ENCODE results near the gene F12.
"Not testable (repeated sequence)": the region's sequence is repeated elsewhere in the genome, so short reads cannot be mapped to it uniquely, and the experiment has no call there.

The F12 gene

DNA sequence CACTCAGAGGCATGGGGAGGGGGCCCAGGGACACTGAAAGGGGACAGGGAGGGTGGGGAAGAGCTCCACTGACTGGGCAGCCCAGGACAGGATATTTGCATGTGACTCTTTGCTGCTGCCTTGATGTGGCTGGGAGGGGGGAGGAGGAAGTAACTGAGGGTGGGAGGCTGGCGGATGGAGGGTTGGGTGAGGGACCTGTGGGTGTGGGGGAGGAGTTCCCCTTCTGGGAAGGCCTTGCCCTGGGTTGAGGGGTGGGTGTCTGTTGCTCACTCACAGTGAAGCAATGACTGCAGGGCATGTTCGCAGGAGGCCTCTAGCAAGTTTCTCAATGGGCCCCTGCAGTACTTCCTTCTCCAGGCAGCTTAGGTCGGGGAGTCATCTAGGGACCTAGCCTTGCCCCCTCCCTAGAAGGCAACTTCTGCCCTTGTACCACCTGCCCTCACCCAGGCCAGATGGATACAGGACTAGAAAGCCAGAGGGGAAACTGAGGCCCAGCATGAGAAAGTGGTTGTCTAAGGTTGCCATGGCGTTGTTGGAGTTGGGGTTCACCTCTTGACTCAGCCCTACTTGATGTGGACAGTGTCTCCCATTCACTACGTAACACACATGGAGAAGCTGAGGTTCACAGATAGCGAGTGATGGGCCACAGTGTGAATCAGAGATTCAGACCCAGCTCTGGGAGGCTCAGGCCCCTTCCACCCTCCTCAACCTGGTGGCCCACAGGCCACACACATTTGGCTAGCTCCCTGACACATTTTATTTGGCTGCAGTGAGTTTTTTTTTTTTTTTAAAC, 20.1 kb upstream of the F12 start:
- FAIRE-seq (peak; percentile 94), DNase-seq (ENCODE audit: insufficient read length) (no peak)
- no peak for TF ChIP-seq TAF1 (IDR thresholded peaks at IDR 0.05; ENCODE audit: borderline replicate concordance, low read depth, low read length)
- peak; percentile 20; the same call in 1 of the 2 replicates for TF ChIP-seq POLR2AphosphoS5 (IDR thresholded peaks at IDR 0.05; ENCODE audit: low read depth, low read length)

DNA sequence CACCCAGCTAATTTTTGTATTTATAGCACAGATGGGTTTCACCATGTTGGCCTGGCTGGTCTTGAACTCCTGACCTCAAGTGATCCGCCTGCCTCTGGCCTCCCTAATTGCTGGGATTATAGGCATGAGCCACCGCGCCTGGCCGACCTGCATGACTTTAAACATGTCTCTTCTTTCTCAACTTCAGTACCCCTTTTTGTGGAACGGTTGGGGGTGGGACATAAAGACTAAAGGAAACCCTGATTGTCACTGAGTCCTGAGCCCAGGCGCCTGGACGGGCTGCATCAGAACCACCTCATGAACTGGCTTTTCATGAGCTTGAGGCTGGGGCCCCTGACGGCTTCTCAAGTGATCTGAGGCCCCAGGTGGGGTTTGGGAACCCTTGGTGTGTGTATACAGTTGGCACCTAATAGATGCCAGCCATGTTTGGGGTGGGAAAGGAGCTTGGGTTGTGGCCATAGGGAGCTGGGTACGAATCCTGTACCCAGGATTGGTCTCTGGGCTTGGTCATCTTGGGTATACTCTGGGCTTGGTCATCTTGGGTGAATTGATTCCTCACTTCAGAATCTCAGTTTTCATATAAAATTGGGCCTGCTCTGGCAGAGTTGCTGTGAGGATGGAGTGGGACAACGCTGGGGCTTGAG, 19.3 kb upstream of the F12 start:
- DNase-seq (ENCODE audit: insufficient read length), result no peak
- TF ChIP-seq TAF1 (IDR thresholded peaks at IDR 0.05; ENCODE audit: borderline replicate concordance, low read depth, low read length) (no peak), POLR2AphosphoS5 (IDR thresholded peaks at IDR 0.05; ENCODE audit: low read depth, low read length) (no peak), POLR2A (IDR thresholded peaks at IDR 0.05; ENCODE audit: low read depth, low read length) (no peak)
- no peak for FAIRE-seq

DNA sequence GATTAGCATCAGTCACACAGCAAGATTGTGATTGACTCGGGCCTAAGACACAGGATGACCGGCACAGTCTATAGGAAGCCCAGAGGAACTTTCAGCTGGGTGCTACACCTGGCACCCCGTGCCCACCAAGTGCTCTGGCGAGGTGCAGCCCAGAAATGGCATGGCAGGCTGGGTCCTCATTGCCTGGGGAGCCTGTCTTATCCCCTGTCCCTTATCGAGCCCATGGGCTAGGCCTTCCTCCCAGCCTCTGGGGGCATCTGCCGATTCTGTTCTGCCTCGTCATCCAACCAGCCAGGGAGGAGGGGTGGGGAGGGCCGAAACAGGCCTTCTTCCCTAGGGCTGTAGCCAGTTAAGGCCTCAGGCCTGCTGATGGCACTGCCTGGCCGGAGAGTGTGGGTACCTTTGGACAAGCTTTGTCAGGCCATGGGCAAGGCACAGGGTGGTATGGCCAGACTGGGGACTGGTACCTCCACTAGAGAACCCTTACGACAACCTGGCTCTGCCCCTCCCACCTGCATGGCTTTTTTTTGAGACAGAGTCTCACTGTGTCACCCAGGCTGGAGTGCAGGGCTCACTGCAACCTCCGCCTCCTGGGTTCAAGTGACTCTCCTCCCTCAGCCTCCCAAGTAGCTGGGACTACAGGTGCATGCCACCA, 18.7 kb upstream of the F12 start:
- DNase-seq (ENCODE audit: insufficient read length), result no peak
- peak; percentile 22; the same call in 1 of the 2 replicates for TF ChIP-seq POLR2A (IDR thresholded peaks at IDR 0.05; ENCODE audit: low read depth, low read length)
- TF ChIP-seq POLR2AphosphoS5 (IDR thresholded peaks at IDR 0.05; ENCODE audit: low read depth, low read length), result no peak; the same call in 1 of the 2 replicates
- TF ChIP-seq TAF1 (IDR thresholded peaks at IDR 0.05; ENCODE audit: borderline replicate concordance, low read depth, low read length), result no peak
- FAIRE-seq, result peak; percentile 27

DNA sequence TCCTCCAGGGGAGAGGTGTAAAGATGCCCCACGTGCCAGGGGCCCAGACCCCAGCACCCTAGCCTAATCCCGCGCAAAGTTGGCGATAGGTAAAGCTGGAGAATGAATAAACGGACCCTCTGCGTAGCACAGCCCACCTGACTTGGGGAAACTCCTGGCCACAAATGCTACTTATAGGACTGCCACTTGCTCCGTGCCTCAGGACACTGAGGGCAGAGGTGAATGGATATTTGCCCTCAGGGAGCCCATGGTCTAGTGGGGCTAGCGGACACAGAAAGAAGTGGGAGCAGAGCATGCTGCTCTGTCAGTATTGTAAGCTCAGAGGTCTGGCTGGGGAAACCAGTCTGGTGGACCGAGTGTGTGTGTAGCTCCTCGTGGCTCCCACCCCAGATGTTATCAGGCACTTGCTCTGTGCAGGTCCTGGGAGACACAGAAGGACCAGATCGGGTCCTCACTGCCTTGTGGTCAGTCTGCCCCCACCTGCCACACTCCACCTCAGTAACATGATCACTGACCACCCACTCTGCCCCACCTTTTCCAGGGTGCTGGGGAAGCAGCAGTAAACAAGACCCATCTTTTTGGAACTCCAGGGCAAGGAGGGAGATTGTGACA, 18.0 kb upstream of the F12 start:
- no peak for FAIRE-seq
- DNase-seq (ENCODE audit: insufficient read length), result no peak
- TF ChIP-seq POLR2AphosphoS5 (IDR thresholded peaks at IDR 0.05; ENCODE audit: low read depth, low read length), result no peak; the same call in 1 of the 2 replicates
- TF ChIP-seq TAF1 (IDR thresholded peaks at IDR 0.05; ENCODE audit: borderline replicate concordance, low read depth, low read length), result no peak
- TF ChIP-seq POLR2A (IDR thresholded peaks at IDR 0.05; ENCODE audit: low read depth, low read length), result no peak

DNA sequence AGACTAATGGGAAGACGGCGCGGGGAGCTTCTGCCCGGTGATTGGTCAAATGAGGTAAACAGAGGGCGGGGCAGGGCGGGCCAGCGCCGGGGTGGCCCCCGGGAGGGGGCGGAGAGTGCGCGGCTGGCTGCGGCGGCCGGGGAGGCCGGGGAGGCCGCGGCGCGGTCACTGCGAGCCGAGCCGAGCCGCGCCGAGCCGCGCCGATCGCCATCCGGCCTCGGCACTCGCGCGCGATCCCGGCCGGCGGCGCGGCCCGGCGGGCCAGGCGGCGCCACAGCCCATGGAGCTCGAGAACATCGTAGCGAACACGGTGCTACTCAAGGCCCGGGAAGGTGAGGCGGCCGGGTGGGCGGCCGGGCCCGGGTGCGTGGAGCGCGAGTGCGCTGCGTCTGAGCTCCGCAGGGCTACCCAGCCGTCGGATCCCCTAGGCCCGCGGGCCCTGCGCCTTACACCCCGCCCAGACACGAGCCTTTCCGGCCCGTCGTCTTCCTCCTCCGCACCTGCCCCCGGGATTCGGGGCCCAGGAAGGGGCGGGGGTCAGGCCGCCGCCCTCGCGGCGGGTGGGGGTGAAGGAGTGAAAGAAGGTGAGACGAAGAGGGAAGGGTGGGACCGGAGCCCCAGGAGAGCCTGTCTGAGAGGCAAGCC, 17.3 kb upstream of the F12 start, which contains the start of gene GRK6:
GRK6 (plus strand) TSS at position 111 of the 645 bp plus-strand sequence; CDS start at position 281, 170 bp downstream.
- DNase-seq (ENCODE audit: insufficient read length) (no peak), FAIRE-seq (peak; percentile 74)
- TF ChIP-seq POLR2AphosphoS5 (IDR thresholded peaks at IDR 0.05; ENCODE audit: low read depth, low read length) (no peak), POLR2A (IDR thresholded peaks at IDR 0.05; ENCODE audit: low read depth, low read length) (peak; percentile 75), TAF1 (IDR thresholded peaks at IDR 0.05; ENCODE audit: borderline replicate concordance, low read depth, low read length) (peak; percentile 24; the same call in 1 of the 2 replicates)

DNA sequence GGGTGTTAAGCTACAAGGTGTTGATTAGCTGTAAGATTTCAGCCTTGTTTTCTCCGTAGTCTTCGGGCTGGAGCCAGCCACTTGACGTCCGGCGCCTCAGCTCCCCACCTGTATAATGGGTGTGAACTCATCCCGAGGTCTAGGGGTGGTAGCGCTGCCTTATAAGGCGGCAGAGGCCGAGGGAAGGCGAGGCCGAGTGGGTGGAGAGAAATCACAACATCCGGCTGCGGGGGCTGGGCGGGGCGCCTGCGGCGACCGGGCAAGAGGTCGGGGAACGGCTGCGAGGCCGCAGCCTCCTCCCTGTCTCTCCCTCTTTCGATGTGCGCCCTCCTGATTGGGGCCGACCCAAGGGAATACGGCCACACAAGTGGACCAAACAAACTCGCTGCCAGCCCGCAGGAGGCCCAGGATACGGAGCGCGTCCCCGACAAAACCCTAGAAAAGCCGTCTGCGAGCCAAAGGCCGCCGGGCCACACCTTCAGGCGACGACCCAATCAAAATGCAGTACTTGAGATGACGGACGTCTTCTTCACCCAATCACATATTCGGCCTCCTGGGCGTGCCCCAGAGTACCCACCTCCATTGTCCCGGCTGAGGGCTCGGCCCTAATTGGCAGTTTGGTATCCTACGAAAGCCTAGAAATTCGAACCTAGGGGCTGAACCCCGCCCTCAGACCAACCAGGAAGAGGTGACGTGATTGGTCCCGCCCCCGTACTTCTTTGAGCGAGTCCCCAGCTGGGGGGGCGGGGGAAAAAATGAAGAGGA, 16.6 kb upstream of the F12 start:
- DNase-seq (ENCODE audit: insufficient read length) (peak; percentile 95), FAIRE-seq (peak; percentile 94)
- peak; percentile 94 for TF ChIP-seq POLR2A (IDR thresholded peaks at IDR 0.05; ENCODE audit: low read depth, low read length)
- TF ChIP-seq TAF1 (IDR thresholded peaks at IDR 0.05; ENCODE audit: borderline replicate concordance, low read depth, low read length), result peak; percentile 67; the same call in 1 of the 2 replicates
- TF ChIP-seq POLR2AphosphoS5 (IDR thresholded peaks at IDR 0.05; ENCODE audit: low read depth, low read length), result peak; percentile 53

DNA sequence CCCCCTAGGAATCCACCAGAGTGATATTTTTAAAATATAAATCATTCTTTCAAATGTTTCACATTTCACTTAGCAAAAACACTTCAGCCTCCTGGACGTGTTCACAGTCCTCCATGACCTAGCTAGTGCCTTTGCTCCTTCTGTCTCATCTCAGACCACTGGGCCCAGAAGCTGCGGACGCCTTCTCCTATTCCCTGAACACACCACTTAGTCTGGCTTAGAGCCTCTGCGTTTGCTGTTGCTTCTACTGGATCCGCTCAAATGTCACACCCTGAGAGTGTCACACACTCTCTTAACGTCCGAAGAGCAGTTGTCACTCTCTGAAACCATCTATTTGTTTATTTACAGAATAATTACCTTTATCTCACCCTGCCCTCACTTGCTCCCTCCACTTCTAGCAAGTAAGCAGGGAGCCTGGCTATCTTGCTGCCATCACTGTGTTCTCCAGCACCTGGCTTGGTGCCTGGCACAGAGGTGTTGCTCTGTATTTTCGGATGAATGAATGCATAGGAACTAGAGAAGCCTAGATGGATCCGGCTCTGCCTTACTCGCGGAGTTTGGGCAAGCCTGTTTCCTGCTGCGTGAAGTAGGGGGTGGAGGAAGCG, 15.9 kb upstream of the F12 start:
- FAIRE-seq (no peak), DNase-seq (ENCODE audit: insufficient read length) (no peak)
- TF ChIP-seq POLR2AphosphoS5 (IDR thresholded peaks at IDR 0.05; ENCODE audit: low read depth, low read length) (no peak), POLR2A (IDR thresholded peaks at IDR 0.05; ENCODE audit: low read depth, low read length) (no peak), TAF1 (IDR thresholded peaks at IDR 0.05; ENCODE audit: borderline replicate concordance, low read depth, low read length) (no peak)

DNA sequence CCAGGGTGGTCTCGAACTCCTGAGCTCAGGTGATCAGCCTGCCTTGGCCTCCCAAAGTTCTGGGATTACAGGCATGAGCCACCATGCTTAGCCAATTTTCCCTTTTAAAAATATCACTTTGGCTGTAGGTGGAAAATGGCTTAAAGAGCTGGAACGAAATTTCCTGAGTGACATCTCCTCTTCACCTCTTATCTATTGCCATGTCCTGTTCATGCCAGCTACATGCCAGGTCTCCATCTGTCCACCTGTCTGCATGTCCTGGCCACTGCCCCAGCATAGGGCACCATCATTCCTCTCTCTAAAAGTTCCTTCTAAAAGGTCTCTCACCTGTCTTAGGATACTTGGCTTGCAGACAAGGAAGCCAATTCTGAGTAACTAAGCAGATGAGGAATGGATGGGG, 14.3 kb upstream of the F12 start:
- DNase-seq (ENCODE audit: insufficient read length) (no peak), FAIRE-seq (no peak)
- TF ChIP-seq TAF1 (IDR thresholded peaks at IDR 0.05; ENCODE audit: borderline replicate concordance, low read depth, low read length) (no peak), POLR2A (IDR thresholded peaks at IDR 0.05; ENCODE audit: low read depth, low read length) (no peak), POLR2AphosphoS5 (IDR thresholded peaks at IDR 0.05; ENCODE audit: low read depth, low read length) (no peak)

DNA sequence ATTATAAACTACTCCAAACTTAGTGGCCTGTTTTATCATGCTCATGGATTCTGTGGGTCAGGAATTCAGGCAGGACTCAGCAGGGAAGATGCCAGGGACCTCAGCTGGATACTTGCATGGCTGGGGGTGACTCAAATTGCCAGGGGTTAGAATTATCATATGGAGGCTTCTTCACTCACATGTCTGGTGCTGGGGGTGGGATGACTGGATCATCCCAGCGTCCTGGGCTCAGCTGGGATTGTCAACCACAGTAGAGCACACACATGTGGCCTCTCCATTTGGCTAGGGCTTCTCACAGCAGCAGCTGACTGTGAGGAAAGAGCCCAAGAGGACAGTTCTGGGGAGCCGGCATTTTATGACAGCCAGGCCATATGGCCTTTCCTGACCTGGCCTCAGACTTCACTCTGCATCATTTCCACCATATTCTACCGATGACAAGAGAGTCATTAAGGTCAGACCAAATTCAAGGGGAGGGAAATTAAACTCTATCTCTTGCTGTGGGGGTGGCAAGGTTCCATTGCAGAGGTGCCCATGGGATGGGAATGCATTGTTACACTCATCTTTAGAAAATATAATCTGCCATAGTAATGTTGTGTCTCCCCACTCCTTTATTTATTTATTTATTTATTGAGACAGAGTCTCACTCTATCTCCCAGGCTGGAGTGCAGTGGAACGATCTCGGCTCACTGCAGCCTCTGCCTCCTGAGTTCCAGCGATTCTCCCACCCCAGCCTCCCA, 11.9 kb upstream of the F12 start:
- DNase-seq (ENCODE audit: insufficient read length) (no peak), FAIRE-seq (no peak)
- TF ChIP-seq POLR2AphosphoS5 (IDR thresholded peaks at IDR 0.05; ENCODE audit: low read depth, low read length), result no peak
- TF ChIP-seq POLR2A (IDR thresholded peaks at IDR 0.05; ENCODE audit: low read depth, low read length), result no peak
- TF ChIP-seq TAF1 (IDR thresholded peaks at IDR 0.05; ENCODE audit: borderline replicate concordance, low read depth, low read length), result no peak

DNA sequence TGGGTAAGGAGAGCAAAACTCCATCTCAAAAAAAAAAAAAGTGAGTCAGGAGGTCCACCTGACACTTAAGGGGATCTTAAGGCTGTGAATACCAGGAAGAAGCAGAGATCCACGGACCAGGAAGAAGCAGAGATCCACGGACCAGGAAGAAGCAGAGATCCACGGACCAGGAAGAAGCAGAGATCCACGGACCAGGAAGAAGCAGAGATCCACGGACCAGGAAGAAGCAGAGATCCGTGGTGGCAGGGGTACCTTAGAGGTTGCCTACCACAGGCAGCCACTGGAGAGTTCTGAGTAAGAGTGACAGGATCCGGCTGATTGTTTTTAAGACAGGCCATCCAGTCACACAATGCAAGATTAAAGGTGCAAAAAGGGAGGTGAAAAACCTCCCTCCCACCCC, 11.1 kb upstream of the F12 start:
- not testable (repeated sequence) for DNase-seq (ENCODE audit: insufficient read length); FAIRE-seq

Data from GM12892 (cell line).